Measurements from ENCODE around the gene PTX3.
A peak's percentile ranks its signal among the peaks of the same experiment; 100 is the strongest.

Gene PTX3

GRCh38 chr3:157436583-157437291 lies at the start of gene PTX3:
Gene PTX3 (plus strand): TSS chr3:157436850. CDS start chr3:157436934, 84 bp downstream.
- DNase-seq, result peak in 1 of 2 donors; percentile 66

GRCh38 chr3:157387708-157388435 lies 48.8 kb upstream of the PTX3 start:
- no peak for DNase-seq

GRCh38 chr3:157388976-157389375 lies 47.7 kb upstream of the PTX3 start:
- no peak for DNase-seq

GRCh38 chr3:157390713-157391515 lies 45.7 kb upstream of the PTX3 start:
- DNase-seq, result no peak

- no peak for DNase-seq
Observed at GRCh38 chr3:157392104-157392503, 44.5 kb upstream of the PTX3 start.

GRCh38 chr3:157393113-157393512 lies 43.5 kb upstream of the PTX3 start:
- no peak for DNase-seq

GRCh38 chr3:157394411-157394810 lies 42.2 kb upstream of the PTX3 start:
- DNase-seq, result no peak

GRCh38 chr3:157398598-157398997 lies 38.1 kb upstream of the PTX3 start:
- no peak for DNase-seq

- DNase-seq, result no peak
Observed at GRCh38 chr3:157404381-157404780, 32.3 kb upstream of the PTX3 start.

GRCh38 chr3:157405457-157405856 lies 31.2 kb upstream of the PTX3 start:
- DNase-seq, result no peak

GRCh38 chr3:157406394-157406793 lies 30.3 kb upstream of the PTX3 start:
- DNase-seq, result no peak

GRCh38 chr3:157407769-157408168 lies 28.9 kb upstream of the PTX3 start:
- no peak for DNase-seq

GRCh38 chr3:157408499-157409149 lies 28.0 kb upstream of the PTX3 start:
- DNase-seq, result no peak

- DNase-seq, result no peak
Observed at GRCh38 chr3:157409516-157409915, 27.1 kb upstream of the PTX3 start.

GRCh38 chr3:157410945-157411344 lies 25.7 kb upstream of the PTX3 start:
- DNase-seq, result no peak

GRCh38 chr3:157412323-157412855 lies 24.3 kb upstream of the PTX3 start:
- DNase-seq, result no peak

- DNase-seq, result no peak
Observed at GRCh38 chr3:157414861-157415260, 21.8 kb upstream of the PTX3 start.

- DNase-seq, result no peak
Observed at GRCh38 chr3:157416347-157417087, 20.1 kb upstream of the PTX3 start.

- no peak for DNase-seq
Observed at GRCh38 chr3:157417247-157417646, 19.4 kb upstream of the PTX3 start.

- DNase-seq, result no peak
Observed at GRCh38 chr3:157418104-157418503, 18.5 kb upstream of the PTX3 start.

- DNase-seq, result no peak
Observed at GRCh38 chr3:157420606-157421130, 16.0 kb upstream of the PTX3 start.

GRCh38 chr3:157423337-157423736 lies 13.3 kb upstream of the PTX3 start:
- DNase-seq, result no peak

Measured in CD4-positive, alpha-beta T cell treated with Interleukin-4 for 1 hour (primary cell).